Hepatocyte (in vitro differentiated cells): ENCODE measurements around the gene PHF14. TPM values are rescaled to one million over a fixed set of nuclear protein-coding genes. Genes with fewer than 3 reads are reported as not detected.

Source experiments
- DNase-seq: peaks from one replicate; pipeline ENCODE4 v3.0.0-alpha.2; 2016; ENCODE audit warnings: low spot score
- H2AFZ ChIP-seq: fragments of 200-600 bp; sonication (generic); 2 replicates; pipeline ENCODE4 v1.6.0; 2016; ENCODE audit warnings: antibody characterized with exemption, mild to moderate bottlenecking
- H3K27ac ChIP-seq: fragments of 200-600 bp; sonication (generic); 2 replicates; pipeline ENCODE4 v1.5.1; 2016; ENCODE audit warnings: mild to moderate bottlenecking
- H3K27me3 ChIP-seq: fragments of 200-600 bp; sonication (generic); 2 replicates; pipeline ENCODE4 v1.6.1; 2016
- H3K36me3 ChIP-seq: fragments of 200-600 bp; sonication (generic); replicated peaks from 2 replicates; pipeline ENCODE4 v1.5.1; 2016; ENCODE audit warnings: low read depth; ENCODE audit not compliant: insufficient read depth
- H3K4me1 ChIP-seq: fragments of 200-600 bp; sonication (generic); 2 replicates; pipeline ENCODE4 v1.5.1; 2016; ENCODE audit warnings: mild to moderate bottlenecking, moderate library complexity; ENCODE audit not compliant: insufficient read depth
- H3K4me2 ChIP-seq: fragments of 200-600 bp; sonication (generic); 2 replicates; pipeline ENCODE4 v1.6.0; 2016
- H3K4me3 ChIP-seq: fragments of 200-600 bp; sonication (generic); 2 replicates; pipeline ENCODE4 v1.5.1; 2016; ENCODE audit warnings: mild to moderate bottlenecking
- H3K79me2 ChIP-seq: fragments of 200-600 bp; sonication (generic); 2 replicates; pipeline ENCODE4 v1.6.0; 2017; ENCODE audit warnings: mild to moderate bottlenecking
- H3K9me2 ChIP-seq: fragments of 200-600 bp; sonication (generic); replicated peaks from 2 replicates; pipeline ENCODE4 v1.6.0; 2017; ENCODE audit warnings: mild to moderate bottlenecking; ENCODE audit not compliant: insufficient read depth
- H3K9me3 ChIP-seq: fragments of 200-600 bp; sonication (generic); 2 replicates; pipeline ENCODE4 v1.5.1; 2016; ENCODE audit warnings: low read depth, mild to moderate bottlenecking
- H4K20me1 ChIP-seq: fragments of 200-600 bp; sonication (generic); 2 replicates; pipeline ENCODE4 v1.6.0; 2016; ENCODE audit warnings: mild to moderate bottlenecking; ENCODE audit not compliant: insufficient read depth, poor library complexity, severe bottlenecking
- CTCF ChIP-seq: fragments of 200-600 bp; sonication (generic); IDR thresholded peaks from 2 replicates; pipeline ENCODE4 v1.5.1; 2016; ENCODE audit warnings: antibody characterized with exemption, mild to moderate bottlenecking; ENCODE audit not compliant: poor library complexity
- EZH2 ChIP-seq: fragments of 200-600 bp; sonication (generic); IDR thresholded peaks from 2 replicates; pipeline ENCODE4 v1.6.1; 2016; ENCODE audit warnings: antibody characterized with exemption, mild to moderate bottlenecking, borderline replicate concordance
- EZH2phosphoT487 ChIP-seq: fragments of 200-600 bp; sonication (generic); IDR thresholded peaks from one replicate; pipeline ENCODE4 v1.6.1; 2018; ENCODE audit warnings: antibody characterized with exemption, mild to moderate bottlenecking, low read depth, moderate library complexity; ENCODE audit not compliant: unreplicated experiment, severe bottlenecking
- WGBS: methylation state at CpG from one replicate; pipeline ENCODE4 v1.1.6; 2016; ENCODE audit warnings: low lambda C conversion rate; ENCODE audit errors: missing lambda C conversion rate; 5-methylcytosine and 5-hydroxymethylcytosine counted together
- polyA plus RNA-seq: library from polyadenylated mRNA; unstranded; fragments of >200 nt; fragmentation: Nextera tagmentation; extraction: Ambion mirVana; gene quantifications from 2 replicates; pipeline ENCODE4 v1.2.1, GENCODE V29; 2016
- total RNA-seq: library from RNA; depleted of rRNA; stranded (reverse); fragments of >200 nt; gene quantifications from 2 replicates; pipeline ENCODE4 v1.2.3, GENCODE V29; 2014

The PHF14 gene
- total and polyA plus RNA-seq, 2 experiments from 2014 or later, result 31.5 to 49.1 TPM

DNA sequence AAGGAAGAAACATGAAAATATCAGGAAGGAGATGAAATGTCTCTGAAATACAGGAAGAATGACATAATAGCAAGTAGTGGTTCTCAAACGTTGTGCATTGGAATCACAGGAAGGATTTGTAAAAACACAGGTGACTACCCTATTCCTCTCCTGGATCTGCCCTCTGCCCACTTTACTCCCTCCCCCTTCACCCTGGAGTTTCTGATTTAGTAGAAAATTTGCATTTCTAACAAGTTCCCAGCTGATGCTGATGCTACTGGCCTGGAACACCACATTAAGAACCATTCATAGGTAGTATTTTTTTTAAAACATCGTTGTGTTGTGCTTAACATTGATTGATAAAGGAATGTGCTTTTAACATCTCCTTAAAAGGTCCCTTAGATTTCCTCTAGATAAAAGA is 130.9 kb downstream of the PHF14 start:
- no peaks in the 10 kb centered on the region for H3K79me2 ChIP-seq
- no peak overlapping the region for H2AFZ ChIP-seq
- no peaks in the 10 kb centered on the region for H3K36me3 ChIP-seq
- TF ChIP-seq CTCF, result no peak
- TF ChIP-seq EZH2, result no peak
- no peak for TF ChIP-seq EZH2phosphoT487
- no peaks in the 10 kb centered on the region for H3K9me2 ChIP-seq
- H3K27me3 ChIP-seq, result no peaks in the 10 kb centered on the region
- H3K4me2 ChIP-seq, result no peak overlapping the region
- no peak overlapping the region for H3K4me3 ChIP-seq
- no peaks in the 10 kb centered on the region for H3K4me1 ChIP-seq
- H4K20me1 ChIP-seq, result no peaks in the 10 kb centered on the region
- DNase-seq, result no peak
- H3K27ac ChIP-seq, result no peak overlapping the region
- WGBS, result 79% methylated on average over 2 of the region's 2 CpGs
- H3K9me3 ChIP-seq, result no peaks in the 10 kb centered on the region

- no peaks in the 10 kb centered on the region for H3K79me2 ChIP-seq
These were observed 136.0 kb downstream of the PHF14 start for GRCh38 chr7:11109659-11110058.

GRCh38 chr7:11120068-11120664 is 146.5 kb downstream of the PHF14 start:
- no peak for DNase-seq
- Histone ChIP-seq H3K36me3 (no peaks in the 10 kb centered on the region), H3K27me3 (no peaks in the 10 kb centered on the region), H3K9me3 (no peaks in the 10 kb centered on the region), H3K9me2 (no peaks in the 10 kb centered on the region), H4K20me1 (no peaks in the 10 kb centered on the region), H3K4me1 (no peaks in the 10 kb centered on the region), H3K79me2 (no peaks in the 10 kb centered on the region), H3K27ac (no peak overlapping the region), H3K4me2 (no peak overlapping the region), H3K4me3 (no peak overlapping the region), H2AFZ (no peak overlapping the region)
- TF ChIP-seq EZH2phosphoT487 (no peak), CTCF (no peak), EZH2 (no peak)
- over 99% methylated on average over 3 of the region's 3 CpGs for WGBS

More at GRCh38 chr7:11109659-11110058, 136.0 kb downstream of the PHF14 start:
- Histone ChIP-seq H4K20me1 (no peaks in the 10 kb centered on the region), H3K4me3 (no peak overlapping the region), H3K4me2 (no peak overlapping the region), H3K36me3 (no peaks in the 10 kb centered on the region), H3K9me2 (no peaks in the 10 kb centered on the region), H3K27ac (no peak overlapping the region), H3K9me3 (no peaks in the 10 kb centered on the region), H2AFZ (no peak overlapping the region), H3K27me3 (no peaks in the 10 kb centered on the region), H3K4me1 (no peaks in the 10 kb centered on the region)
- no peak for TF ChIP-seq EZH2
- no peak for TF ChIP-seq CTCF
- no peak for TF ChIP-seq EZH2phosphoT487
- no peak for DNase-seq
